ENCODE data around the gene TCP1. TPM values are rescaled to one million over a fixed set of nuclear protein-coding genes. Genes with fewer than 3 reads are reported as not detected.

Gene TCP1
- total and polyA plus RNA-seq, 2 experiments from 2014 or later: 222 to 346 TPM

DNA sequence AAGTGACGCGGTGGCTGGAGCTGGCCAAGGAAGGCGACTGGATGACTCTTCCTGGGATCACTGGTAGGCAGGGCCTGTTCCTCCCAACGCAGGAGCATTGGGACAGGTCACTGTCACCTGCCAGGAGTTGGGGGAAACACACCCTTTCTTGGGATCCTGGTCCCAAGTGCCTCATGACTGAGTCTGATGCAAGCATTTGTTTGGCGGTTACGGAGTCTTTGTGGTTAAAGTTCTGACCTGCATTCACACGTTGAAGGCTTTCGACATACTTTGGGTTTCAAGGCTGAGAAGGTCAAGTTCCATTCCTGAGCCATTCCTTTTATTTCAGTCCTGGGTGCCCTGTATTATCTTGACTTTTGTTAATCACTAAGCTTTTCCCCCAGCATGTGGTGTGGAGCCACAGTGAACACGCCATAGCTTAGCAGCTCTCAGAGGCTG is 16.6 kb upstream of the TCP1 start (continued):
- TF ChIP-seq, protein P1, sequence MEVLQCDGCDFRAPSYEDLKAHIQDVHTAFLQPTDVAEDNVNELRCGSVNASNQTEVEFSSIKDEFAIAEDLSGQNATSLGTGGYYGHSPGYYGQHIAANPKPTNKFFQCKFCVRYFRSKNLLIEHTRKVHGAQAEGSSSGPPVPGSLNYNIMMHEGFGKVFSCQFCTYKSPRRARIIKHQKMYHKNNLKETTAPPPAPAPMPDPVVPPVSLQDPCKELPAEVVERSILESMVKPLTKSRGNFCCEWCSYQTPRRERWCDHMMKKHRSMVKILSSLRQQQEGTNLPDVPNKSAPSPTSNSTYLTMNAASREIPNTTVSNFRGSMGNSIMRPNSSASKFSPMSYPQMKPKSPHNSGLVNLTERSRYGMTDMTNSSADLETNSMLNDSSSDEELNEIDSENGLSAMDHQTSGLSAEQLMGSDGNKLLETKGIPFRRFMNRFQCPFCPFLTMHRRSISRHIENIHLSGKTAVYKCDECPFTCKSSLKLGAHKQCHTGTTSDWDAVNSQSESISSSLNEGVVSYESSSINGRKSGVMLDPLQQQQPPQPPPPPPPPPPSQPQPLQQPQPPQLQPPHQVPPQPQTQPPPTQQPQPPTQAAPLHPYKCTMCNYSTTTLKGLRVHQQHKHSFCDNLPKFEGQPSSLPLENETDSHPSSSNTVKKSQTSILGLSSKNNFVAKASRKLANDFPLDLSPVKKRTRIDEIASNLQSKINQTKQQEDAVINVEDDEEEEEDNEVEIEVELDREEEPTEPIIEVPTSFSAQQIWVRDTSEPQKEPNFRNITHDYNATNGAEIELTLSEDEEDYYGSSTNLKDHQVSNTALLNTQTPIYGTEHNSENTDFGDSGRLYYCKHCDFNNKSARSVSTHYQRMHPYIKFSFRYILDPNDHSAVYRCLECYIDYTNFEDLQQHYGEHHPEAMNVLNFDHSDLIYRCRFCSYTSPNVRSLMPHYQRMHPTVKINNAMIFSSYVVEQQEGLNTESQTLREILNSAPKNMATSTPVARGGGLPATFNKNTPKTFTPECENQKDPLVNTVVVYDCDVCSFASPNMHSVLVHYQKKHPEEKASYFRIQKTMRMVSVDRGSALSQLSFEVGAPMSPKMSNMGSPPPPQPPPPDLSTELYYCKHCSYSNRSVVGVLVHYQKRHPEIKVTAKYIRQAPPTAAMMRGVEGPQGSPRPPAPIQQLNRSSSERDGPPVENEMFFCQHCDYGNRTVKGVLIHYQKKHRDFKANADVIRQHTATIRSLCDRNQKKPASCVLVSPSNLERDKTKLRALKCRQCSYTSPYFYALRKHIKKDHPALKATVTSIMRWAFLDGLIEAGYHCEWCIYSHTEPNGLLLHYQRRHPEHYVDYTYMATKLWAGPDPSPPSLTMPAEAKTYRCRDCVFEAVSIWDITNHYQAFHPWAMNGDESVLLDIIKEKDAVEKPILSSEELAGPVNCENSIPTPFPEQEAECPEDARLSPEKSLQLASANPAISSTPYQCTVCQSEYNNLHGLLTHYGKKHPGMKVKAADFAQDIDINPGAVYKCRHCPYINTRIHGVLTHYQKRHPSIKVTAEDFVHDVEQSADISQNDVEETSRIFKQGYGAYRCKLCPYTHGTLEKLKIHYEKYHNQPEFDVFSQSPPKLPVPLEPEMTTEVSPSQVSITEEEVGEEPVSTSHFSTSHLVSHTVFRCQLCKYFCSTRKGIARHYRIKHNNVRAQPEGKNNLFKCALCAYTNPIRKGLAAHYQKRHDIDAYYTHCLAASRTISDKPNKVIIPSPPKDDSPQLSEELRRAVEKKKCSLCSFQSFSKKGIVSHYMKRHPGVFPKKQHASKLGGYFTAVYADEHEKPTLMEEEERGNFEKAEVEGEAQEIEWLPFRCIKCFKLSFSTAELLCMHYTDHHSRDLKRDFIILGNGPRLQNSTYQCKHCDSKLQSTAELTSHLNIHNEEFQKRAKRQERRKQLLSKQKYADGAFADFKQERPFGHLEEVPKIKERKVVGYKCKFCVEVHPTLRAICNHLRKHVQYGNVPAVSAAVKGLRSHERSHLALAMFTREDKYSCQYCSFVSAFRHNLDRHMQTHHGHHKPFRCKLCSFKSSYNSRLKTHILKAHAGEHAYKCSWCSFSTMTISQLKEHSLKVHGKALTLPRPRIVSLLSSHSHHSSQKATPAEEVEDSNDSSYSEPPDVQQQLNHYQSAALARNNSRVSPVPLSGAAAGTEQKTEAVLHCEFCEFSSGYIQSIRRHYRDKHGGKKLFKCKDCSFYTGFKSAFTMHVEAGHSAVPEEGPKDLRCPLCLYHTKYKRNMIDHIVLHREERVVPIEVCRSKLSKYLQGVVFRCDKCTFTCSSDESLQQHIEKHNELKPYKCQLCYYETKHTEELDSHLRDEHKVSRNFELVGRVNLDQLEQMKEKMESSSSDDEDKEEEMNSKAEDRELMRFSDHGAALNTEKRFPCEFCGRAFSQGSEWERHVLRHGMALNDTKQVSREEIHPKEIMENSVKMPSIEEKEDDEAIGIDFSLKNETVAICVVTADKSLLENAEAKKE (CRISPR knock-in tag; IDR thresholded peaks at IDR 0.05): no peak
- TF ChIP-seq NANOG (IDR thresholded peaks at IDR 0.05; ENCODE audit: borderline replicate concordance) (no peak), EZH2phosphoT487 (IDR thresholded peaks at IDR 0.05; ENCODE audit: unreplicated experiment) (no peak), POLR2AphosphoS5 (IDR thresholded peaks at IDR 0.05; ENCODE audit: low read depth) (no peak), ZNF331 (CRISPR knock-in tag; IDR thresholded peaks at IDR 0.05; ENCODE audit: low read depth) (no peak)
- TF ChIP-seq, protein P2, sequence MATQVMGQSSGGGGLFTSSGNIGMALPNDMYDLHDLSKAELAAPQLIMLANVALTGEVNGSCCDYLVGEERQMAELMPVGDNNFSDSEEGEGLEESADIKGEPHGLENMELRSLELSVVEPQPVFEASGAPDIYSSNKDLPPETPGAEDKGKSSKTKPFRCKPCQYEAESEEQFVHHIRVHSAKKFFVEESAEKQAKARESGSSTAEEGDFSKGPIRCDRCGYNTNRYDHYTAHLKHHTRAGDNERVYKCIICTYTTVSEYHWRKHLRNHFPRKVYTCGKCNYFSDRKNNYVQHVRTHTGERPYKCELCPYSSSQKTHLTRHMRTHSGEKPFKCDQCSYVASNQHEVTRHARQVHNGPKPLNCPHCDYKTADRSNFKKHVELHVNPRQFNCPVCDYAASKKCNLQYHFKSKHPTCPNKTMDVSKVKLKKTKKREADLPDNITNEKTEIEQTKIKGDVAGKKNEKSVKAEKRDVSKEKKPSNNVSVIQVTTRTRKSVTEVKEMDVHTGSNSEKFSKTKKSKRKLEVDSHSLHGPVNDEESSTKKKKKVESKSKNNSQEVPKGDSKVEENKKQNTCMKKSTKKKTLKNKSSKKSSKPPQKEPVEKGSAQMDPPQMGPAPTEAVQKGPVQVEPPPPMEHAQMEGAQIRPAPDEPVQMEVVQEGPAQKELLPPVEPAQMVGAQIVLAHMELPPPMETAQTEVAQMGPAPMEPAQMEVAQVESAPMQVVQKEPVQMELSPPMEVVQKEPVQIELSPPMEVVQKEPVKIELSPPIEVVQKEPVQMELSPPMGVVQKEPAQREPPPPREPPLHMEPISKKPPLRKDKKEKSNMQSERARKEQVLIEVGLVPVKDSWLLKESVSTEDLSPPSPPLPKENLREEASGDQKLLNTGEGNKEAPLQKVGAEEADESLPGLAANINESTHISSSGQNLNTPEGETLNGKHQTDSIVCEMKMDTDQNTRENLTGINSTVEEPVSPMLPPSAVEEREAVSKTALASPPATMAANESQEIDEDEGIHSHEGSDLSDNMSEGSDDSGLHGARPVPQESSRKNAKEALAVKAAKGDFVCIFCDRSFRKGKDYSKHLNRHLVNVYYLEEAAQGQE (IDR thresholded peaks at IDR 0.05; ENCODE audit: unreplicated experiment): no peak

Data from GM23338 (cell line).